Mucosa of rectum (tissue), 2 donors: Measurements from ENCODE around the gene PCDHA6.
"Not testable (repeated sequence)": the region's sequence is repeated elsewhere in the genome, so short reads cannot be mapped to it uniquely, and the experiment has no call there.

Source experiments
- H3K27ac ChIP-seq, 2 donors: one replicate each; pipeline ENCODE4 v1.7.0; 2013; ENCODE audit warnings: inconsistent platforms in 2 of 2, low read depth in 2 of 2, low read length in 2 of 2
- H3K27me3 ChIP-seq, 2 donors: one replicate each; pipeline ENCODE4 v1.7.0; 2013; ENCODE audit warnings: low read length in 2 of 2; ENCODE audit not compliant: control insufficient read depth in 2 of 2, insufficient read depth in 2 of 2
- H3K36me3 ChIP-seq, 2 donors: one replicate each; pipeline ENCODE4 v1.7.0; 2013; ENCODE audit warnings: low read length in 2 of 2; ENCODE audit not compliant: control insufficient read depth in 2 of 2, insufficient read depth in 2 of 2
- H3K4me1 ChIP-seq, 2 donors: one replicate each; pipeline ENCODE4 v1.7.0; 2013; ENCODE audit warnings: low read length in 2 of 2, mild to moderate bottlenecking in 1 of 2; ENCODE audit not compliant: control insufficient read depth in 2 of 2, insufficient read depth in 2 of 2
- H3K4me3 ChIP-seq, 2 donors: one replicate each; pipeline ENCODE4 v1.7.0; 2013; ENCODE audit warnings: low read length in 2 of 2
- H3K9ac ChIP-seq, 2 donors: one replicate each; pipeline ENCODE4 v1.7.0; 2013; ENCODE audit warnings: low read length in 2 of 2, low read depth in 1 of 2, mild to moderate bottlenecking in 1 of 2
- H3K9me3 ChIP-seq, 2 donors: one replicate each; pipeline ENCODE4 v1.7.0; 2013; ENCODE audit warnings: low read length in 2 of 2; ENCODE audit not compliant: control insufficient read depth in 2 of 2
- donor health status: healthy.
- donor health status: Normal muscosa, but diverticular disease.

The PCDHA6 gene, protein sequence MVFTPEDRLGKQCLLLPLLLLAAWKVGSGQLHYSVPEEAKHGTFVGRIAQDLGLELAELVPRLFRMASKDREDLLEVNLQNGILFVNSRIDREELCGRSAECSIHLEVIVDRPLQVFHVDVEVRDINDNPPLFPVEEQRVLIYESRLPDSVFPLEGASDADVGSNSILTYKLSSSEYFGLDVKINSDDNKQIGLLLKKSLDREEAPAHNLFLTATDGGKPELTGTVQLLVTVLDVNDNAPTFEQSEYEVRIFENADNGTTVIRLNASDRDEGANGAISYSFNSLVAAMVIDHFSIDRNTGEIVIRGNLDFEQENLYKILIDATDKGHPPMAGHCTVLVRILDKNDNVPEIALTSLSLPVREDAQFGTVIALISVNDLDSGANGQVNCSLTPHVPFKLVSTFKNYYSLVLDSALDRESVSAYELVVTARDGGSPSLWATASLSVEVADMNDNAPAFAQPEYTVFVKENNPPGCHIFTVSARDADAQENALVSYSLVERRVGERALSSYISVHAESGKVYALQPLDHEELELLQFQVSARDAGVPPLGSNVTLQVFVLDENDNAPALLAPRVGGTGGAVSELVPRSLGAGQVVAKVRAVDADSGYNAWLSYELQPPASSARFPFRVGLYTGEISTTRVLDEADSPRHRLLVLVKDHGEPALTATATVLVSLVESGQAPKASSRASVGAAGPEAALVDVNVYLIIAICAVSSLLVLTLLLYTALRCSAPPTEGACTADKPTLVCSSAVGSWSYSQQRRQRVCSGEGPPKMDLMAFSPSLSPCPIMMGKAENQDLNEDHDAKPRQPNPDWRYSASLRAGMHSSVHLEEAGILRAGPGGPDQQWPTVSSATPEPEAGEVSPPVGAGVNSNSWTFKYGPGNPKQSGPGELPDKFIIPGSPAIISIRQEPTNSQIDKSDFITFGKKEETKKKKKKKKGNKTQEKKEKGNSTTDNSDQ

DNA sequence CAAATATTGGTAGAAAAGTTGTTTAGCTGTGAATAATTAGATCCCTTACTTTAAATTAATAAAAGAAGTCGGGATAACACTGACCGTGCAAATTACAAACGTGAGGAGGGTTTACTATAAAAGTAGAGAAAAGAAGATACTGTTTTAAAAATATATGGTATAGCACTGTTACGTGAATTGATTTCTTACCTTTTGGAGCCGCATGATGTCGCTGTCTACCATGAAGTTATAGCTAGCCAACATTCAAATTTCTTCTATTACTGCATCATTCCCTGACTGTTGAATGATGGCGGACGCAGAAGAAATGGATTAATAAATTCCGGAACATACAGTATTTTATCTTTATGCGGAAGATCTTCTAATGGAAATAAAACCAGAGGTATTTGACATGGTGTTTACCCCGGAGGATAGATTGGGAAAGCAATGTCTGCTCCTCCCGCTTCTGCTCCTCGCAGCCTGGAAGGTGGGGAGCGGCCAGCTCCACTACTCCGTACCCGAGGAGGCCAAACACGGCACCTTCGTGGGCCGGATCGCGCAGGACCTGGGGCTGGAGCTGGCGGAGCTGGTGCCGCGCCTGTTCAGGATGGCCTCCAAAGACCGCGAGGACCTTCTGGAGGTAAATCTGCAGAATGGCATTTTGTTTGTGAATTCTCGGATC is at the start of gene PCDHA6:
PCDHA6 (plus strand) TSS at position 257 of the 658 bp plus-strand sequence; CDS start at position 389, 132 bp downstream.
- Histone ChIP-seq H3K4me1 (no peaks in the 10 kb centered on the region), H3K9ac (no peak within 1 kb of the TSS), H3K27ac (no peak within 1 kb of the TSS), H3K36me3 (no peaks in the 10 kb centered on the region), H3K4me3 (no peak within 1 kb of the TSS), H3K27me3 (no peaks in the 10 kb centered on the region), H3K9me3 (peaks cover 5 to 9% of the 10 kb centered on the region in 2 donors)

DNA sequence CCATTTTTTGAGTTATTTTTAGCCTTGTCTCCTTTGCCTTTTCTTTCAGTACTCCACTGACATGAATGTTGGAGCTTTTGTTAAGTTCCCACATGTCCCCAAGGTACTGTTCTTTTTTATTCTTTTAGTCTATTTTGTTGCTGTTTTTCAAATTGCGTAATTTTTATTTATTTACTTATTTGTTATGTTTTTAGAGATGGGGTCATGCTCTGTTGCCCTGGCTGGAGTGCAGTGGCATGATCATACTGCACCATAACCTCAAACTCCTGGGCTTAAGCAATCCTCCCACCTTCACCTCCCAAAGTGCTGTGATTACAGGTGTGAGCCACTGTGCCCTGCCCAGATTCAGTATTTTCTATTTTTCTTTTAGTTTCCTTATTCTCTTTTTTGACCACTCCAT is 47.2 kb upstream of the PCDHA6 start:
- Histone ChIP-seq H3K9me3 (peaks cover 9 to 24% of the 10 kb centered on the region in 2 donors), H3K9ac (no peak overlapping the region), H3K4me3 (no peak overlapping the region), H3K27me3 (no peaks in the 10 kb centered on the region), H3K36me3 (no peaks in the 10 kb centered on the region), H3K27ac (no peak overlapping the region), H3K4me1 (no peaks in the 10 kb centered on the region)

DNA sequence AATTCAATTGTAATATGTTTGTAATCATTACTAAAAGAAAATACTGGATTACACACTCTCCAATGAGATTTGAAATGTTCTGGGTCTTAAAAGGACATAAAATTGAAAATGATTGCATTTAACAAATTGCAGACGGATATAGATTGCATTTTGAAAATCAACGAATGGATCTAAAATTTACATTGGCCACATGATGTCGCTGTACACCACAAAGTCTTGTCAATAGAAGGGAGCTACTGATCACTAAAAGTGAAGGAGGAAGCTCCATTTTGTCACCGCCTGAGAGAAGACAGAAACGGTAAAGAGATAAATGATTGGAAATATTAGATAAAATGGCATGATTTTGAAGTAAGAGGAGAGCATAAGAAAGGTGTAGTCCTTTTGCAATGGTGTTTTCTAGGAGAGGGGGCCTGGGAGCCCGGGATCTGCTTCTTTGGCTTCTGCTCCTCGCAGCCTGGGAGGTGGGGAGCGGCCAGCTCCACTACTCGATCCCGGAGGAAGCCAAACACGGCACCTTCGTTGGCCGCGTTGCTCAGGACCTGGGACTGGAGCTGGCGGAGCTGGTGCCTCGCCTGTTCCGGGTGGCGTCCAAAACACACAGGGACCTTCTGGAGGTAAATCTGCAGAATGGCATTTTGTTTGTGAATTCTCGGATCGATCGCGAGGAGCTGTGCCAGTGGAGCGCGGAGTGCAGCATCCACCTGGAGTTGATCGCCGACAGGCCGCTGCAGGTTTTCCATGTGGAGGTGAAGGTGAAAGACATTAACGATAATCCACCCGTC is 41.7 kb upstream of the PCDHA6 start, which contains the start of gene PCDHA1:
PCDHA1 (plus strand) TSS at position 236 of the 782 bp plus-strand sequence.
- no peaks in the 10 kb centered on the region for H3K27me3 ChIP-seq
- H3K9ac ChIP-seq: no peak within 1 kb of the TSS
- no peak within 1 kb of the TSS for H3K4me3 ChIP-seq
- no peaks in the 10 kb centered on the region for H3K4me1 ChIP-seq
- peaks cover 21 to 22% of the 10 kb centered on the region in 2 donors for H3K9me3 ChIP-seq
- H3K27ac ChIP-seq: no peak within 1 kb of the TSS
- no peaks in the 10 kb centered on the region for H3K36me3 ChIP-seq

DNA sequence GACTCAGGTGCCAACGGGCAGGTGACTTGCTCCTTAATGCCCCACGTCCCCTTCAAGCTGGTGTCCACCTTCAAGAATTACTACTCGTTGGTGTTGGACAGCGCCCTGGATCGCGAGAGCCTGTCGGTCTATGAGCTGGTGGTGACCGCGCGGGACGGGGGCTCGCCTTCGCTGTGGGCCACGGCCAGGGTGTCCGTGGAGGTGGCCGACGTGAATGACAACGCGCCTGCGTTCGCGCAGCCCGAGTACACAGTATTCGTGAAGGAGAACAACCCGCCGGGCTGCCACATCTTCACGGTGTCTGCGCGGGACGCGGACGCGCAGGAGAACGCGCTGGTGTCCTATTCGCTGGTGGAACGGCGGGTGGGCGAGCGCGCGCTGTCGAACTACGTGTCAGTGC is 40.3 kb upstream of the PCDHA6 start:
- H3K27me3 ChIP-seq, H3K27ac ChIP-seq, H3K4me3 ChIP-seq, H3K4me1 ChIP-seq, H3K9ac ChIP-seq, H3K36me3 ChIP-seq: not testable (repeated sequence)
- peaks cover 19 to 21% of the 10 kb centered on the region in 2 donors for H3K9me3 ChIP-seq

DNA sequence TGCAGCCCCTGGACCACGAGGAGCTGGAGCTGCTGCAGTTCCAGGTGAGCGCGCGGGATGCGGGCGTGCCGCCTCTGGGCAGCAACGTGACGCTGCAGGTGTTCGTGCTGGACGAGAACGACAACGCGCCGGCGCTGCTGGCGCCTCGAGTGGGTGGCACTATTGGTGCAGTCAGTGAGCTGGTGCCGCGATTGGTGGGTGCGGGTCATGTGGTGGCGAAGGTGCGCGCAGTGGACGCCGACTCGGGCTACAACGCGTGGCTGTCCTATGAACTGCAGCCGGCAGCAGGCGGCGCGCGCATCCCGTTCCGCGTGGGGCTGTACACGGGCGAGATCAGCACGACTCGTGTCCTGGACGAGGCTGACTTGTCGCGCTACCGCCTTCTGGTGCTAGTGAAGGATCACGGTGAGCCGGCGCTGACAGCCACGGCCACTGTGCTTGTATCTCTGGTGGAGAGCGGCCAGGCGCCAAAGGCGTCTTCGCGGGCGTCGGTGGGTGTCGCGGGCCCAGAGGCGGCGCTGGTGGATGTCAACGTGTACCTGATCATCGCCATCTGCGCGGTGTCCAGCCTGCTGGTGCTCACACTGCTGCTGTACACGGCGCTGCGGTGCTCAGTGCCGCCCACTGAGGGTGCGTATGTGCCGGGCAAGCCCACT is 39.8 kb upstream of the PCDHA6 start:
- H3K9me3 ChIP-seq: peaks cover 17% of the 10 kb centered on the region in 2 donors
- not testable (repeated sequence) for H3K27me3 ChIP-seq, H3K4me1 ChIP-seq, H3K36me3 ChIP-seq, H3K27ac ChIP-seq, H3K4me3 ChIP-seq, H3K9ac ChIP-seq

DNA sequence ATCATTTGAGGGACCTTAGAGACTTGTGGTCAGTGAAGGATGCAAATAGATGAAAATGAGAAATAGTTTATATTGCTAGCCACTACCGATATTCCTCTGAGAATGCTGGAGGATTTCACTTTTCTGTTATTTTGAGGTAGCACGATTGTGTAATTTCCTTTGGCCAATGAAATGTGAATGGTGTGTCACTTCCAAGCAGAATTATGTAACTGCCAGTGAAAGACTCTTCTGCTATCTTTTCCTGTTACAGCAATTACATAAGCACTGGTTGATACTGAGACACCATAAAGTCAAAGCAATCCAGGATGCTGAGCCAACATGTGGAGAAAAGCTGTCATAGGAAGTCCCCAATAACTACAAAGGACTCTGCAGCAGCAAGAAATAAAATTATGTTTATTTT is 36.7 kb upstream of the PCDHA6 start:
- no peak overlapping the region for H3K27ac ChIP-seq
- H3K9me3 ChIP-seq: peaks cover 16 to 19% of the 10 kb centered on the region in 2 donors
- no peaks in the 10 kb centered on the region for H3K27me3 ChIP-seq
- no peaks in the 10 kb centered on the region for H3K36me3 ChIP-seq
- no peak overlapping the region for H3K9ac ChIP-seq
- no peaks in the 10 kb centered on the region for H3K4me1 ChIP-seq
- H3K4me3 ChIP-seq: no peak overlapping the region

DNA sequence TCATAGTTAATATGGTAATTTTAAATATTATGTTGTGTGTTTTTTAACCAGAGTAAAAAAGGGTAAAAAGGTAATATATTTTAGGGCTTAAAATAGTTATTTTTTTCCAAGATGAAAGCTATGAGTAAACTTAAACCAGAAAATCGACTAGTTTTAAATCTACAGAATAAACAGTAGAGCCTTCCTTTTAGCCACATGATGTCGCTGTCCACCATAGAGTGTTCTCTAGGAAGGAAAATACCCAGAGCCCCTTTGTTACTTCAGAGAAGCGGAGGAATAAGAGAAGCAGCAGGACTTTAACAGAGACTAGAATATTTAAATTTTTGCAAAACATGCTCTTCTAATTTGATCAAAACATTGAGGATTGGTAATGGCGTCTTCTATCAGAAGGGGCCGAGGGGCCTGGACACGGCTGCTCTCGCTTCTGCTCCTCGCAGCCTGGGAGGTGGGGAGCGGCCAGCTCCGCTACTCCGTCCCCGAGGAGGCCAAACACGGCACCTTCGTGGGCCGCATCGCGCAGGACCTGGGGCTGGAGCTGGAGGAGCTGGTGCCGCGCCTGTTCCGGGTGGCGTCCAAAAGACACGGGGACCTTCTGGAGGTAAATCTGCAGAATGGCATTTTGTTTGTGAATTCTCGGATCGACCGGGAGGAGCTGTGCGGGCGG is 33.0 kb upstream of the PCDHA6 start, which contains the start of gene PCDHA2:
PCDHA2 (plus strand) TSS at position 258 of the 664 bp plus-strand sequence.
- Histone ChIP-seq H3K4me3 (no peak within 1 kb of the TSS), H3K27ac (no peak within 1 kb of the TSS), H3K9ac (no peak within 1 kb of the TSS)

DNA sequence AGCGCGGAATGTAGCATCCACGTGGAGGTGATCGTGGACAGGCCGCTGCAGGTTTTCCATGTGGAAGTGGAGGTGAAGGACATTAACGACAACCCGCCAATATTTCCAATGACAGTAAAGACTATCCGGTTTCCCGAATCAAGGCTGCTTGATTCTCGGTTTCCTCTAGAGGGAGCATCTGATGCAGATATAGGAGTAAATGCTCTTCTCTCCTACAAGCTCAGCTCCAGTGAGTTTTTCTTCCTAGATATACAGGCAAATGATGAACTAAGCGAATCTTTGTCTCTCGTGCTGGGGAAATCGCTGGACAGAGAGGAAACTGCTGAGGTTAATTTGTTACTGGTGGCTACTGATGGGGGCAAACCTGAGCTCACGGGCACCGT is 32.5 kb upstream of the PCDHA6 start:
- H3K27me3 ChIP-seq: no peaks in the 10 kb centered on the region
- no peak overlapping the region for H3K27ac ChIP-seq
- H3K4me1 ChIP-seq: no peaks in the 10 kb centered on the region
- H3K9ac ChIP-seq: no peak overlapping the region
- peaks cover 11 to 16% of the 10 kb centered on the region in 2 donors for H3K9me3 ChIP-seq
- no peak overlapping the region for H3K4me3 ChIP-seq
- no peaks in the 10 kb centered on the region for H3K36me3 ChIP-seq

More for the DNA sequence above, 33.0 kb upstream of the PCDHA6 start, which contains the start of gene PCDHA2:
- H3K27me3 ChIP-seq: no peaks in the 10 kb centered on the region
- H3K4me1 ChIP-seq: no peaks in the 10 kb centered on the region
- peaks cover 11 to 14% of the 10 kb centered on the region in 2 donors for H3K9me3 ChIP-seq
- no peaks in the 10 kb centered on the region for H3K36me3 ChIP-seq
